ENCODE data around the gene PDAP1.
"Not testable (repeated sequence)": the region's sequence is repeated elsewhere in the genome, so short reads cannot be mapped to it uniquely, and the experiment has no call there.

PDAP1 gene

GRCh38 chr7:99396418-99397296 lies 11.7 kb downstream of the PDAP1 start:
- DNase-seq (ENCODE audit: low read depth in 2 of 2): no peak

- no peak for DNase-seq (ENCODE audit: low read depth in 2 of 2)
Measured at GRCh38 chr7:99395616-99396327, 12.6 kb downstream of the PDAP1 start.

- no peak for DNase-seq (ENCODE audit: low read depth in 2 of 2)
Measured at GRCh38 chr7:99394188-99394502, 14.3 kb downstream of the PDAP1 start.

- no peak for DNase-seq (ENCODE audit: low read depth in 2 of 2)
Measured at GRCh38 chr7:99393355-99394187, 14.8 kb downstream of the PDAP1 start.

- DNase-seq (ENCODE audit: low read depth in 2 of 2): peak; percentile 57 to 65
Measured at GRCh38 chr7:99392659-99393354, 15.6 kb downstream of the PDAP1 start.

GRCh38 chr7:99392046-99392445 lies 16.4 kb downstream of the PDAP1 start:
- no peak for DNase-seq (ENCODE audit: low read depth in 2 of 2)

GRCh38 chr7:99390941-99391602 lies 17.3 kb downstream of the PDAP1 start:
- no peak for DNase-seq (ENCODE audit: low read depth in 2 of 2)

GRCh38 chr7:99389772-99390171 lies 18.6 kb downstream of the PDAP1 start:
- no peak for DNase-seq (ENCODE audit: low read depth in 2 of 2)

- DNase-seq (ENCODE audit: low read depth in 2 of 2): no peak
Measured at GRCh38 chr7:99387912-99388311, 20.5 kb downstream of the PDAP1 start.

GRCh38 chr7:99387239-99387635 lies 21.2 kb downstream of the PDAP1 start:
- DNase-seq (ENCODE audit: low read depth in 2 of 2): not testable (repeated sequence)

GRCh38 chr7:99386584-99387238 lies 21.7 kb downstream of the PDAP1 start:
- no peak for DNase-seq (ENCODE audit: low read depth in 2 of 2)

GRCh38 chr7:99385564-99385963 lies 22.8 kb downstream of the PDAP1 start:
- no peak for DNase-seq (ENCODE audit: low read depth in 2 of 2)

GRCh38 chr7:99384523-99384922 lies 23.9 kb downstream of the PDAP1 start:
- no peak for DNase-seq (ENCODE audit: low read depth in 2 of 2)

- no peak for DNase-seq (ENCODE audit: low read depth in 2 of 2)
Measured at GRCh38 chr7:99383791-99384370, 24.5 kb downstream of the PDAP1 start.

- DNase-seq (ENCODE audit: low read depth in 2 of 2): no peak
Measured at GRCh38 chr7:99383203-99383602, 25.2 kb downstream of the PDAP1 start.

GRCh38 chr7:99381664-99382075 lies 26.7 kb downstream of the PDAP1 start:
- no peak for DNase-seq (ENCODE audit: low read depth in 2 of 2)

GRCh38 chr7:99380823-99381663 lies 27.4 kb downstream of the PDAP1 start:
- DNase-seq (ENCODE audit: low read depth in 2 of 2): peak; percentile 73 to 75

- DNase-seq (ENCODE audit: low read depth in 2 of 2): no peak
Measured at GRCh38 chr7:99380032-99380822, 28.2 kb downstream of the PDAP1 start.

GRCh38 chr7:99379693-99380031 lies 28.7 kb downstream of the PDAP1 start:
- not testable (repeated sequence) for DNase-seq (ENCODE audit: low read depth in 2 of 2)
